A549 (cell line): ENCODE data around the gene LGALS3BP. TPM values are rescaled to one million over a fixed set of nuclear protein-coding genes. Genes with fewer than 3 reads are reported as not detected.
A peak's percentile ranks its signal among the peaks of the same experiment; 100 is the strongest.

Experiments used
- ATAC-seq, 2 experiments: fragments of 200-7000 bp in 1 of 2; fragments of >200 bp in 1 of 2; cut with Nextera tagmentation in 1 of 2; cut with Tn5 transposase in 1 of 2; 3 replicates each; pipeline versions ENCODE4 v1.8.0 to v1.9.1; 2018 to 2020; ENCODE audit warnings: mild to moderate bottlenecking in 1 of 2, moderate library complexity in 1 of 2
- CTCF ChIA-PET: fragments of 300-600 bp; sonication (Branson Sonifier 250); formaldehyde crosslinking; extraction: SDS; loops from one replicate; lab custom pipeline; 2021; ENCODE audit warnings: antibody characterized with exemption, inconsistent platforms; lab: Yijun Ruan, JAX
- POLR2A ChIA-PET: fragments of 350-600 bp; formaldehyde crosslinking; extraction: SDS; loops from one replicate; lab custom pipeline; 2021; ENCODE audit warnings: antibody characterized with exemption, inconsistent platforms; lab: Yijun Ruan, JAX
- DNase-seq, 2 experiments: peaks; one replicate each; pipeline versions ENCODE4 v3.0.0 to v3.0.0-alpha.2; 2011 to 2016; ENCODE audit warnings: low read depth in 1 of 2, low spot score in 1 of 2
- FAIRE-seq: peaks from 2 replicates; lab custom pipeline; 2011; peaks lifted over from hg19 to GRCh38; lab: Jason Lieb, UNC
- H3K27ac ChIP-seq, 2 experiments: fragments of >200 bp; sonication (Bioruptor Twin); formaldehyde crosslinking; 3 replicates each; pipeline ENCODE4 v1.5.1; 2016 to 2017
- H3K4me1 ChIP-seq: fragments of >200 bp; sonication (Bioruptor Twin); formaldehyde crosslinking; 3 replicates; pipeline ENCODE4 v1.6.1; 2016
- H3K4me2 ChIP-seq: fragments of >200 bp; sonication (Bioruptor Twin); formaldehyde crosslinking; 3 replicates; pipeline ENCODE4 v1.6.1; 2016
- H3K4me3 ChIP-seq: fragments of >200 bp; sonication (Bioruptor Twin); formaldehyde crosslinking; 3 replicates; pipeline ENCODE4 v1.5.1; 2016
- H3K9me3 ChIP-seq: fragments of >200 bp; sonication (Bioruptor Twin); formaldehyde crosslinking; 3 replicates; pipeline ENCODE4 v1.6.1; 2016
- BCL3 ChIP-seq: fragments of >200 bp; sonication (Bioruptor Twin); formaldehyde crosslinking; IDR thresholded peaks from 3 replicates; pipeline ENCODE4 v1.6.1; 2016
- BHLHE40 ChIP-seq: IDR thresholded peaks from 2 replicates; pipeline ENCODE4 v1.6.1; 2012; ENCODE audit warnings: low read depth, low read length, inconsistent platforms
- CHD2 ChIP-seq: fragments of 150-350 bp; IDR thresholded peaks from 2 replicates; pipeline ENCODE4 v1.6.1; 2014; ENCODE audit warnings: low read length; ENCODE audit not compliant: partially characterized antibody
- CTCF ChIP-seq: fragments of >200 bp; sonication (Bioruptor Twin); formaldehyde crosslinking; IDR thresholded peaks from 3 replicates; pipeline ENCODE4 v1.5.1; 2016
- EHMT2 ChIP-seq: fragments of 200-600 bp; sonication (generic); IDR thresholded peaks from 2 replicates; pipeline ENCODE4 v1.6.1; 2016; ENCODE audit warnings: antibody characterized with exemption, low read depth, mild to moderate bottlenecking, moderate library complexity
- EP300 ChIP-seq, 2 experiments: fragments of >200 bp; sonication (Bioruptor Twin); formaldehyde crosslinking; IDR thresholded peaks; 2 replicates in 1 of 2; 3 replicates in 1 of 2; pipeline ENCODE4 v1.6.1; 2016 to 2017
- FOSL2 ChIP-seq, 2 experiments: fragments of 450-650 bp in 1 of 2; fragments of >200 bp in 1 of 2; sonication (Bioruptor Twin) in 1 of 2; formaldehyde crosslinking; IDR thresholded peaks; 2 replicates each; pipeline versions ENCODE4 v1.5.0 to v1.6.1; 2016 to 2020; ENCODE audit warnings: mild to moderate bottlenecking in 1 of 2, moderate library complexity in 1 of 2
- GATA3 ChIP-seq: IDR thresholded peaks from 2 replicates; pipeline ENCODE4 v1.6.1; 2012; ENCODE audit warnings: borderline replicate concordance
- HOXB13 ChIP-seq: fragments of 250-450 bp; sonication (Bioruptor Pico); IDR thresholded peaks from 2 replicates; pipeline ENCODE4 v1.5.0; 2020; ENCODE audit warnings: low read depth, mild to moderate bottlenecking, moderate library complexity
- JUNB ChIP-seq: fragments of >200 bp; sonication (Bioruptor Twin); formaldehyde crosslinking; IDR thresholded peaks from 2 replicates; pipeline ENCODE4 v1.6.1; 2016
- MYC ChIP-seq: IDR thresholded peaks from 2 replicates; pipeline ENCODE4 v1.6.1; 2012; ENCODE audit warnings: mild to moderate bottlenecking, inconsistent platforms, low read length, improper control_type of control experiment, borderline replicate concordance
- NR3C1 ChIP-seq: fragments of >200 bp; sonication (Bioruptor Twin); formaldehyde crosslinking; IDR thresholded peaks from 3 replicates; pipeline ENCODE4 v1.6.1; 2017
- PHF8 ChIP-seq: fragments of 200-600 bp; sonication (generic); IDR thresholded peaks from 2 replicates; pipeline ENCODE4 v1.6.1; 2016; ENCODE audit warnings: low read depth, mild to moderate bottlenecking, antibody characterized with exemption, moderate library complexity, borderline replicate concordance
- RAD21 ChIP-seq, 2 experiments: fragments of >200 bp in 1 of 2; sonication (Bioruptor Twin) in 1 of 2; formaldehyde crosslinking in 1 of 2; IDR thresholded peaks in 1 of 2; conservative IDR thresholded peaks in 1 of 2; 2 replicates in 1 of 2; 3 replicates in 1 of 2; pipeline ENCODE4 v1.6.1; 2012 to 2018; ENCODE audit warnings: inconsistent platforms in 1 of 2
- RARB ChIP-seq: fragments of 250-450 bp; sonication (Bioruptor Pico); IDR thresholded peaks from 2 replicates; pipeline ENCODE4 v1.8.0; 2021; ENCODE audit warnings: mild to moderate bottlenecking, moderate library complexity
- REST ChIP-seq: fragments of 200-600 bp; sonication (generic); IDR thresholded peaks from 2 replicates; pipeline ENCODE4 v1.6.1; 2016; ENCODE audit warnings: antibody characterized with exemption, mild to moderate bottlenecking, moderate library complexity
- ZC3H11A ChIP-seq: fragments of 450-650 bp; IDR thresholded peaks from 2 replicates; pipeline ENCODE4 v1.6.1; 2014; ENCODE audit warnings: antibody characterized with exemption, mild to moderate bottlenecking
- ZFP36 ChIP-seq: fragments of 450-650 bp; IDR thresholded peaks from 2 replicates; pipeline ENCODE4 v1.6.1; 2014; ENCODE audit warnings: borderline replicate concordance; ENCODE audit not compliant: partially characterized antibody
- WGBS: methylation state at CpG from one replicate; pipeline ENCODE4 v1.1.6; 2017; ENCODE audit errors: missing lambda C conversion rate; 5-methylcytosine and 5-hydroxymethylcytosine counted together
- polyA plus RNA-seq, 4 experiments: library from polyadenylated mRNA; depleted of rRNA in 3 of 4; stranded (reverse); fragments of >200 nt; fragmentation: RNase III in 1 of 4; extraction: RNeasy Plus Mini Kit Qiagen cat#74134 plus additional on column Dnase treatment in 1 of 4; gene quantifications; 2 replicates in 3 of 4; 3 replicates in 1 of 4; pipeline ENCODE4 v1.2.3, GENCODE V29; 2011 to 2017
- TF ChIP-seq, protein P1 (sequence below): IDR thresholded peaks from 2 replicates; pipeline ENCODE4 v1.6.1; 2012
- TF ChIP-seq, protein P2 (sequence below): IDR thresholded peaks from 2 replicates; pipeline ENCODE4 v1.6.1; 2012; ENCODE audit warnings: low read depth, borderline replicate concordance

Gene LGALS3BP
- polyA plus RNA-seq, 2 of the 4 experiments (the other 2 are of a cell fraction), result 28.3 to 60.0 TPM

DNA sequence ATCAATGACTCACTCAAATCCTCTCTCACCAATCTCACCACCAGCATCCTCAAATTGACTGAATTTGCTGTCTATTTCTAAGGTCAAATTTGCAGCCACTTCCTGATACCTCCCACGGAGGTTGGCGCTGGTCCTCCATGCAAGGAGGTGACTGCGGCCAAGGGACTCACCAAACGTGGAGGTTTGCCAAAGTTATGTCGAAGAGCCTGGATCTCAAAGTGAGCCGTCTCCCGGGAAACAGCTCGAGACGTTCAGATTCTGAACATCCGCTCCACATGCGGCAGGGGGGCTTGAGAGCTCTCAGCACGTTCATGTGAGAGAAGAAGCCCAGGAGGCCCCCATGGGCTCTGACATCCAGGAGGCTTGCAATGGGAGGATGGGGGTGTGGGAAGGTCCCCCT is 22.6 kb downstream of the LGALS3BP start:
- no peak for ATAC-seq
- ChIA-PET CTCF (interaction anchor here (0.5 to 9.1 kb wide), 4 partner anchors 15 to 365 kb away, joined by 3 to 103 read pairs (median 11); no protein-coding TSS in a partner anchor), POLR2A (no interaction called here)
- WGBS, result 75% methylated on average over 12 of the region's 12 CpGs
- Histone ChIP-seq H3K4me2 (0 out of 3 replicates have a peak overlapping the region, but pooled peaks have one; percentile 4), H3K4me1 (peaks cover 31% of the 10 kb centered on the region), H3K4me3 (no peak overlapping the region), H3K27ac (peak overlapping the region in 1 of 2 experiments; percentile 21; a peak in 3 of 6 replicates), H3K9me3 (0 out of 3 replicates have a peak, but pooled peaks cover under 1% of the 10 kb centered on the region)
- peak in 1 of 2 experiments; percentile 47 for DNase-seq
- no peak for TF ChIP-seq ZC3H11A
- TF ChIP-seq CTCF, result no peak
- TF ChIP-seq, protein P1, sequence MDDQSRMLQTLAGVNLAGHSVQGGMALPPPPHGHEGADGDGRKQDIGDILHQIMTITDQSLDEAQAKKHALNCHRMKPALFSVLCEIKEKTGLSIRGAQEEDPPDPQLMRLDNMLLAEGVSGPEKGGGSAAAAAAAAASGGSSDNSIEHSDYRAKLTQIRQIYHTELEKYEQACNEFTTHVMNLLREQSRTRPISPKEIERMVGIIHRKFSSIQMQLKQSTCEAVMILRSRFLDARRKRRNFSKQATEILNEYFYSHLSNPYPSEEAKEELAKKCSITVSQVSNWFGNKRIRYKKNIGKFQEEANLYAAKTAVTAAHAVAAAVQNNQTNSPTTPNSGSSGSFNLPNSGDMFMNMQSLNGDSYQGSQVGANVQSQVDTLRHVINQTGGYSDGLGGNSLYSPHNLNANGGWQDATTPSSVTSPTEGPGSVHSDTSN, result no peak
- FAIRE-seq, result no peak

DNA sequence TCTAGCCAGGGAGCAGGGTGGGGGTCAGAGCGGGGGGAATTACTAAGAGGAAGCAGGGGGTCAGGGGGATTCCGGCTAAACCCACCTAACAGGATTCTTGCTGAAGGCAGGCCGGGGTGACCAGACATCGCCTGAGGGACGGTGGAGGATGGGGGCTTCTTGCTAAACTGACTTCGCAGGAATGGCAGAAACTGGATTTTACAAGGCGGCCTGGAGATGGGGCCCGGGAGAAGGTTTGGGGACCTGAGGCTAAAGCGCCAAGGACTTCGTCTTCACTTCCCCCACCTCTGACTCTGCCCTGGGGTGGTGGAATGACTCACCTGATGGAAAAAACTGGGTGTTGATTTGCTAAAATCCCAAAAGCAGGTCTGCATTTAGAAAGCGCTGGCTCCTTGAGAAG is 23.5 kb downstream of the LGALS3BP start:
- H3K4me2 ChIP-seq, result no peak overlapping the region
- no peak overlapping the region for H3K4me3 ChIP-seq
- peaks cover 8% of the 10 kb centered on the region for H3K9me3 ChIP-seq
- ATAC-seq (no peak), FAIRE-seq (no peak), DNase-seq (no peak)
- peaks cover 28% of the 10 kb centered on the region for H3K4me1 ChIP-seq
- peak overlapping the region in 1 of 2 experiments; percentile 59; a peak in 4 of 6 replicates for H3K27ac ChIP-seq
- 89% methylated on average over 10 of the region's 11 CpGs for WGBS
- POLR2A ChIA-PET, result no interaction called here
- CTCF ChIA-PET, result interaction anchor here (4.2 to 9.1 kb wide), 2 partner anchors 16 to 19 kb away, joined by 15 to 103 read pairs; no protein-coding TSS in a partner anchor
- TF ChIP-seq GATA3, result no peak
- no peak for TF ChIP-seq FOSL2 (IDR thresholded peaks at IDR 0.05)
- 0 out of 2 replicates have a peak, but pooled peaks have one; percentile 18 for TF ChIP-seq FOSL2 (CRISPR knock-in tag; IDR thresholded peaks at IDR 0.05)
- TF ChIP-seq RAD21 (conservative IDR thresholded peaks at IDR 0.05 in 1 of 2, IDR thresholded peaks at IDR 0.05 in 1 of 2), result no peak
- TF ChIP-seq BHLHE40, result no peak
- TF ChIP-seq, all 56 proteins: peak for 1

DNA sequence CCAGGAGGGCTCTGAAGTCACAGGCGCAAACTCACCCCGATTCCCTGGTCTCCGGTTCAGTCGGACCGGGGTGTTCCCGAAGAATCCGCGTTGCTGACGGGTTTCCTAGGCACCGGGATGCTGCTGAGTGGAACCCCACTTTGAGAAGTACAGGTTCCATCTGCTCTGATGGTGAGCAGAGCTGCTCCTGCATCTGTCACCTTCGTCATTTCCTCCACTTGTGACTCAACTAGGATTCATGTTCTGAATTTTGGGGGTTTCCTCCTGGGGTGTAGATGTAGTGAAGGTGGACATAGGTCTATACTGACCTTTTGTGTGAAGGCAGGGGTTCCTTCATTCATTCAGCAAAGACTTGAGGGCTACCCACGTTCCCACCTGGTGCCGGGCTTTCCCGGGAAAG is 25.0 kb downstream of the LGALS3BP start:
- 87% methylated on average over 14 of the region's 14 CpGs for WGBS
- no peak for FAIRE-seq
- Histone ChIP-seq H3K4me1 (peaks cover 25% of the 10 kb centered on the region), H3K4me3 (no peak overlapping the region), H3K4me2 (no peak overlapping the region), H3K9me3 (peaks cover 24% of the 10 kb centered on the region), H3K27ac (peak overlapping the region in 1 of 2 experiments; percentile 8; a peak in 1 of 6 replicates)
- TF ChIP-seq RARB (no peak), ZFP36 (no peak), BCL3 (no peak), REST (no peak), EP300 (IDR thresholded peaks at IDR 0.05) (no peak), MYC (no peak), EHMT2 (no peak), CHD2 (no peak), HOXB13 (no peak), NR3C1 (no peak), GATA3 (no peak), PHF8 (no peak), JUNB (no peak)
- TF ChIP-seq, protein P2, sequence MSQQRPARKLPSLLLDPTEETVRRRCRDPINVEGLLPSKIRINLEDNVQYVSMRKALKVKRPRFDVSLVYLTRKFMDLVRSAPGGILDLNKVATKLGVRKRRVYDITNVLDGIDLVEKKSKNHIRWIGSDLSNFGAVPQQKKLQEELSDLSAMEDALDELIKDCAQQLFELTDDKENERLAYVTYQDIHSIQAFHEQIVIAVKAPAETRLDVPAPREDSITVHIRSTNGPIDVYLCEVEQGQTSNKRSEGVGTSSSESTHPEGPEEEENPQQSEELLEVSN, result no peak
- no peak for ATAC-seq
- CTCF ChIA-PET, result interaction anchor here (1.3 to 5.7 kb wide), 7 partner anchors 12 to 91 kb away, joined by 3 to 62 read pairs (median 10); no protein-coding TSS in a partner anchor
- DNase-seq, result no peak
- POLR2A ChIA-PET, result no interaction called here
